Measurements from ENCODE around the gene KIF4A. TPM values are rescaled to one million over a fixed set of nuclear protein-coding genes. Genes with fewer than 3 reads are reported as not detected.

Gene KIF4A
- polyA plus RNA-seq, 1 donor (not counting 4 experiments of a cell fraction or from before 2014, with no cell fraction given) = 7.1 TPM

- TF ChIP-seq CTCF (optimal IDR thresholded peaks at IDR 0.05 in 1 of 3, IDR thresholded peaks at IDR 0.05 in 1 of 3, conservative IDR thresholded peaks at IDR 0.05 in 1 of 3; ENCODE audit: extremely low read depth in 1 of 3, insufficient read depth in 2 of 3, low read length in 3 of 3) = no peak
- no peak for TF ChIP-seq EZH2 (IDR thresholded peaks at IDR 0.05; ENCODE audit: low read length)
- Histone ChIP-seq H3K9ac (ENCODE audit: control insufficient read depth, extremely low read depth, insufficient read depth, low read length) (no peak overlapping the region), H3K9me3 (ENCODE audit: control insufficient read depth, low read depth, low read length) (no peaks in the 10 kb centered on the region), H3K27me3 (ENCODE audit: control insufficient read depth, extremely low read depth, insufficient read depth, low read length) (no peaks in the 10 kb centered on the region), H3K36me3 (ENCODE audit: control insufficient read depth in 2 of 2, extremely low read depth in 1 of 2, insufficient read depth in 2 of 2, low read length in 2 of 2) (no peaks in the 10 kb centered on the region), H3K27ac (ENCODE audit: control insufficient read depth, insufficient read depth, low read length) (no peak overlapping the region), H4K20me1 (ENCODE audit: control insufficient read depth, extremely low read depth, insufficient read depth, low read length) (no peaks in the 10 kb centered on the region), H3K4me3 (ENCODE audit: control insufficient read depth in 2 of 3, extremely low read depth in 1 of 3, insufficient read depth in 2 of 3, low read depth in 1 of 3, low read length in 3 of 3) (no peak overlapping the region), H3K4me1 (ENCODE audit: control insufficient read depth, extremely low read depth, insufficient read depth, low read length) (peaks cover 16% of the 10 kb centered on the region), H3K79me2 (ENCODE audit: control insufficient read depth, insufficient read depth, low read length) (no peaks in the 10 kb centered on the region), H2AFZ (ENCODE audit: control insufficient read depth, low read length) (no peak overlapping the region), H3K9me1 (ENCODE audit: control insufficient read depth, extremely low read depth, insufficient read depth, low read length) (no peaks in the 10 kb centered on the region), H3K4me2 (ENCODE audit: control insufficient read depth, extremely low read depth, insufficient read depth, low read depth, low read length) (no peak overlapping the region)
- dilution Hi-C loops (cut with MboI; ENCODE audit: extremely low pct_ligation_motif_present, low sequenced_read_pairs) = no loop called here
- FAIRE-seq (no peak), DNase-seq (ENCODE audit: low read depth, low spot score) (no peak)
These were observed 134.9 kb downstream of the KIF4A start for GRCh38 chrX:70424801-70425200.

GRCh38 chrX:70426286-70427278 lies 136.7 kb downstream of the KIF4A start:
- Histone ChIP-seq H3K27me3 (ENCODE audit: control insufficient read depth, extremely low read depth, insufficient read depth, low read length) (no peaks in the 10 kb centered on the region), H3K4me3 (ENCODE audit: control insufficient read depth in 2 of 3, extremely low read depth in 1 of 3, insufficient read depth in 2 of 3, low read depth in 1 of 3, low read length in 3 of 3) (no peak overlapping the region), H3K9me1 (ENCODE audit: control insufficient read depth, extremely low read depth, insufficient read depth, low read length) (no peaks in the 10 kb centered on the region), H3K4me1 (ENCODE audit: control insufficient read depth, extremely low read depth, insufficient read depth, low read length) (peaks cover 18% of the 10 kb centered on the region), H3K4me2 (ENCODE audit: control insufficient read depth, extremely low read depth, insufficient read depth, low read depth, low read length) (no peak overlapping the region), H4K20me1 (ENCODE audit: control insufficient read depth, extremely low read depth, insufficient read depth, low read length) (no peaks in the 10 kb centered on the region), H3K79me2 (ENCODE audit: control insufficient read depth, insufficient read depth, low read length) (no peaks in the 10 kb centered on the region), H3K9me3 (ENCODE audit: control insufficient read depth, low read depth, low read length) (no peaks in the 10 kb centered on the region), H3K9ac (ENCODE audit: control insufficient read depth, extremely low read depth, insufficient read depth, low read length) (no peak overlapping the region), H3K27ac (ENCODE audit: control insufficient read depth, insufficient read depth, low read length) (no peak overlapping the region), H2AFZ (ENCODE audit: control insufficient read depth, low read length) (no peak overlapping the region), H3K36me3 (ENCODE audit: control insufficient read depth in 2 of 2, extremely low read depth in 1 of 2, insufficient read depth in 2 of 2, low read length in 2 of 2) (no peaks in the 10 kb centered on the region)
- no peak for DNase-seq (ENCODE audit: low read depth, low spot score)
- dilution Hi-C loops (cut with MboI; ENCODE audit: extremely low pct_ligation_motif_present, low sequenced_read_pairs) = no loop called here
- FAIRE-seq = no peak
- TF ChIP-seq CTCF (optimal IDR thresholded peaks at IDR 0.05 in 1 of 3, IDR thresholded peaks at IDR 0.05 in 1 of 3, conservative IDR thresholded peaks at IDR 0.05 in 1 of 3; ENCODE audit: extremely low read depth in 1 of 3, insufficient read depth in 2 of 3, low read length in 3 of 3) = no peak
- TF ChIP-seq EZH2 (IDR thresholded peaks at IDR 0.05; ENCODE audit: low read length) = no peak
